Colonic mucosa (tissue), 4 donors: ENCODE results near the gene COL27A1. TPM values are rescaled to one million over a fixed set of nuclear protein-coding genes. Genes with fewer than 3 reads are reported as not detected.

Experiments used
- DNase-seq: peaks from one replicate; pipeline ENCODE4 v3.0.0-alpha.2; 2020
- H3K27ac ChIP-seq: fragments of 200-600 bp; one replicate; pipeline ENCODE4 v1.8.0; 2021
- H3K27me3 ChIP-seq: fragments of 200-600 bp; one replicate; pipeline ENCODE4 v1.8.0; 2021
- H3K36me3 ChIP-seq: fragments of 200-600 bp; one replicate; pipeline ENCODE4 v1.8.0; 2021
- H3K4me1 ChIP-seq: fragments of 200-600 bp; one replicate; pipeline ENCODE4 v1.8.0; 2021; ENCODE audit warnings: mild to moderate bottlenecking
- H3K4me3 ChIP-seq: fragments of 200-600 bp; one replicate; pipeline ENCODE4 v1.8.0; 2021
- H3K9ac ChIP-seq, 2 donors: one replicate each; pipeline ENCODE4 v1.7.0; 2013; ENCODE audit warnings: control low read depth in 2 of 2, low read depth in 2 of 2, low read length in 2 of 2
- H3K9me3 ChIP-seq: fragments of 200-600 bp; one replicate; pipeline ENCODE4 v1.8.0; 2021
- intact Hi-C: fragments of 100-400 bp; cut with DNase I; formaldehyde crosslinking; loops from one replicate; pipeline ENCODE4 v1.14.1; 2022
- total RNA-seq, 2 donors: library from RNA; stranded (reverse); fragmentation: NEBNext Ultra II Directional in 1 of 2; extraction: Animal tissue kit (Norgen Biotek cat#: 25700) in 1 of 2; gene quantifications; one replicate each; pipeline ENCODE4 v1.2.1, GENCODE V29; 2021
- TF ChIP-seq, protein P1 (sequence below): fragments of 200-600 bp; IDR thresholded peaks from one replicate; pipeline ENCODE4 v1.8.0; 2022; ENCODE audit warnings: antibody characterized with exemption, mild to moderate bottlenecking
- donor health status: healthy.
- donor health status: DM: no; HTN: no; CAD: no.
- donor health status: DM: no; HTN: no; CAD: no.

COL27A1 gene
- total RNA-seq, 2 donors from 2014 or later = 2.9 to 4.2 TPM

DNA sequence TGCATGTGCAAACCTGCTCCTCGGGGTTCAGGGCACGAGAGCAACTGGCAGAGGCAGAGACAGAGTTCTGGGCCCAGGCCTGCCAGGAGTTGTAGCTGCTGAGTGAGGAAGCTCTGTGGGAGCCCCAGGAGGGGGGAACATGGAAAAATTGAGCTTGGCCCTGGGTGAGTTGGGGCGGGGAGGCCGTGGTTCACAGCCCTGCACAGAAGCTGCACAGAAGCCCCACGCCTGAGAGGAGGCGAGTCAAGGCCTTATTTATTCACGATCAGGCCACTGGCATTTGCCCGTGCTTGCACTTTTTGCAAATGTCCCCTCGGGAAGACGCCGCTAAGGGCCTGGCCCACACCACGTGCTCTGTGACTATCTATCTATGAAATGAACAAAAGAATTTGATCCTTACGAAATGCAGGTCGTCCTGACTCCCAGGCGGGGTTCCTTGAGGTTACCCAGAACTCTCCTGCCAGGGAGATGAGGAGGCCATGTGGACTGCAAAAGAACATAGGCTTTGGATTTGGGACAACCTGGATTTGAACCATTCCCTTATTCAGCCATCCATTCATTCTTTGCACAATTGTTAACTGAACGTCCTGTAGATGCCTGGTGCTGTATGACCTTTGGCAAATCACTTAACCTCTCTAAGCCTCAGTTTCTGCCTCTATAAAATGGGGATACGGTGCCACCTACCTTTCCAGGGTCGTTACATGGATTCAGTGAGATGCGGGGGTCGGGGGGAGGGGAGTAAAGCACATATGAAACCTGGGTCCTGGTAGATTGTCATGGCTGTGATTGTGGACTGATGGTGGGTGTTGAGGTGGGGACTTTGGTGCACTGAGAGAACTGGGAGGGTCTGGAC lies 17.9 kb downstream of the COL27A1 start:
- no peak overlapping the region for H3K4me3 ChIP-seq
- H3K9ac ChIP-seq = no peak overlapping the region
- no peak overlapping the region for H3K27ac ChIP-seq
- no peak for DNase-seq
- intact Hi-C loops = no loop called here
- H3K4me1 ChIP-seq = no peaks in the 10 kb centered on the region
- H3K36me3 ChIP-seq = no peaks in the 10 kb centered on the region
- no peaks in the 10 kb centered on the region for H3K27me3 ChIP-seq
- no peaks in the 10 kb centered on the region for H3K9me3 ChIP-seq
- TF ChIP-seq, protein P1, sequence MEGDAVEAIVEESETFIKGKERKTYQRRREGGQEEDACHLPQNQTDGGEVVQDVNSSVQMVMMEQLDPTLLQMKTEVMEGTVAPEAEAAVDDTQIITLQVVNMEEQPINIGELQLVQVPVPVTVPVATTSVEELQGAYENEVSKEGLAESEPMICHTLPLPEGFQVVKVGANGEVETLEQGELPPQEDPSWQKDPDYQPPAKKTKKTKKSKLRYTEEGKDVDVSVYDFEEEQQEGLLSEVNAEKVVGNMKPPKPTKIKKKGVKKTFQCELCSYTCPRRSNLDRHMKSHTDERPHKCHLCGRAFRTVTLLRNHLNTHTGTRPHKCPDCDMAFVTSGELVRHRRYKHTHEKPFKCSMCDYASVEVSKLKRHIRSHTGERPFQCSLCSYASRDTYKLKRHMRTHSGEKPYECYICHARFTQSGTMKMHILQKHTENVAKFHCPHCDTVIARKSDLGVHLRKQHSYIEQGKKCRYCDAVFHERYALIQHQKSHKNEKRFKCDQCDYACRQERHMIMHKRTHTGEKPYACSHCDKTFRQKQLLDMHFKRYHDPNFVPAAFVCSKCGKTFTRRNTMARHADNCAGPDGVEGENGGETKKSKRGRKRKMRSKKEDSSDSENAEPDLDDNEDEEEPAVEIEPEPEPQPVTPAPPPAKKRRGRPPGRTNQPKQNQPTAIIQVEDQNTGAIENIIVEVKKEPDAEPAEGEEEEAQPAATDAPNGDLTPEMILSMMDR = no peak

DNA sequence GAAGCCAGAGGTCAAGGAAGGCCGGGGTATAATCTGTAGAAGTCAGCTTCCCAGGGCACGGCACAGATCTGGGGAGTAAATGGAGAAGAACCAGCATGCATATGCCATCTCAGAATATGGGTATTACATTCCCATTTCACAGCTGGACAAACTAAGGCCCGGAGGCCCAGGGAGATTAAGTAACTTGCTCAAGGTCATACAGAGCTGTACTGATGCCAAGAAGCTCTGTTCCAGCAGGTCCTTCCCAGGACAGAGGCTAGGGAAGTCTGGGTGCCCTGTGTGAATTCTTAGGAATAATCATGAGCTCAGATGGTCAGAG lies 19.2 kb downstream of the COL27A1 start:
- TF ChIP-seq, protein P1 = no peak
- Histone ChIP-seq H3K4me1 (no peaks in the 10 kb centered on the region), H3K4me3 (no peak overlapping the region), H3K9ac (no peak overlapping the region), H3K27me3 (no peaks in the 10 kb centered on the region), H3K36me3 (no peaks in the 10 kb centered on the region), H3K9me3 (no peaks in the 10 kb centered on the region), H3K27ac (peak overlapping the region; percentile 24)
- intact Hi-C loops = no loop called here
- DNase-seq = no peak

DNA sequence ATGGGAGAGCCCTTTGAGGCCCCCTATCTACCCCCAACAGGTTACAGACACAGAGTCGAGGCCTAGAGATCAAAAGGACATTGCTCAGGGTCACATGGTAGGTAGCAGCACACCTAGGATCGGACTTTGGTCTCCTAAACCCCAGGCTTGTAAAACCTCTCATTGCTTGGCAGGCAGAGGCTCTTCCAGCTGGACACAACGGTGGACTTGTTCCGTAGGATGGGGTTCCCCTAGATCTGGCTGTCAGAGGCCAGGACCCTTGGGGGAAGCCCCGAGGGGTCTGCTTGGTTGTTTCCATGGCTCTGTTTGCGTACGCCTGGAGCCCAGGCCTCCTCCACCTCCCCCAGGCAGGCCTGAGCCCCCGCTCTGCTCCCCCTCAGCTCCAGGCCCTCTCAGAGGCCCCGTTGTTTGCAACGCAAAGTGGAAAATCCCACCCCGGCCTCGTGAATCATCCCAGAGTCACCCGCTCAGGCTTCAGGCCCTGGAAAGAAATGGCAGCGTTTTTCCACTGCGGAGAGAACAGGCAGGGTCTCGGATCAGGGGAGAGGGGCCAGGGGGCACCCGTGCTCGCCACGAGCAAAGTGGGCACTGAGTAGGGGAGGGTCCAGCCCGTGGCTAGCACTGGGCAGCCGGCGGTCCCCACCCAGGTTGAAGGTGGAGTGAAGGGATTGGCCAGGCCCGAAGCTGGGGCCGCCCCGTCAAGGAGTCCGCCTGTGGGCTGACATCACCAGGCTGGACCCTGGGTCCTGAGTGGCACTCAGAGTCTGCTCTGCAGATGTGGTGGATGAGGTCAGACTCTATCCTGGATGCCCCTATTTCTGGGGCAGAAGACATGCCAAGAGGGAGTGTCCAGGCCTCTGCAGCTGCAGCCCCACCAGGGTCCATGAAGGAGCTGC lies 19.8 kb downstream of the COL27A1 start:
- Histone ChIP-seq H3K36me3 (no peaks in the 10 kb centered on the region), H3K4me1 (no peaks in the 10 kb centered on the region), H3K27me3 (no peaks in the 10 kb centered on the region), H3K9ac (no peak overlapping the region), H3K4me3 (no peak overlapping the region), H3K27ac (peak overlapping the region; percentile 24), H3K9me3 (no peaks in the 10 kb centered on the region)
- intact Hi-C loops = no loop called here
- TF ChIP-seq, protein P1 = no peak
- DNase-seq = peak; percentile 38

DNA sequence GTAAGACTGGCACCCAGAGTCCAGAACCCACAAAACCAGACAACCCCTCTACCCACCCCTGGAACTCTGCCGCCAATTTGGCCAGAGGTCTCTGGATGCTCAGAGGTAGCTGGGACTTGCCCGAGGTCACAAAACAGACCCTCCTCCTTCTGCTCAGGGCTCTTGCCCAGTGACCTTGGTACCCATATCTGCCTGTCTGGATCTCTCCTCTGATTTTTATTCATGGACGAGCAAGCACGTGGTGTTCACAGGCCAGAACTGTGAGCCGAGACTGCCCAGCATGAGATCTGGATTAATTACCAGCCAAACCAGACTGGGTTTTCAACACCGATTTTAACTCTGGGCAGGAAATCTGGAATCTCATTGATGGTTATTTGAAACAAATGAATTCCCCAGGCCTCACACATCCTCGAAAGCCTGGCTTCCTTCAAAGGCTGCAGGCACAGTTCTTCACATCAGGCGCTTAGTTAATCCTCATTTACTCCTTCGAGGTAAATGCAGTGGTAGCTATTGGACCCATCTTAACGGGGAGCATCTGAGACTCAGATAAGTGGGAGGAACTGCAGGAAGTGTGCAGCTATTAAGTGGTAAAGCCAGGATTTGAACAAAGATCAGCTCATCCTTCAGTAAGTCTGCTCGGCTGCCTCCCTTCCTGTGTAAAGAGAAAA lies 21.4 kb downstream of the COL27A1 start:
- TF ChIP-seq, protein P1 = no peak
- DNase-seq = no peak

DNA sequence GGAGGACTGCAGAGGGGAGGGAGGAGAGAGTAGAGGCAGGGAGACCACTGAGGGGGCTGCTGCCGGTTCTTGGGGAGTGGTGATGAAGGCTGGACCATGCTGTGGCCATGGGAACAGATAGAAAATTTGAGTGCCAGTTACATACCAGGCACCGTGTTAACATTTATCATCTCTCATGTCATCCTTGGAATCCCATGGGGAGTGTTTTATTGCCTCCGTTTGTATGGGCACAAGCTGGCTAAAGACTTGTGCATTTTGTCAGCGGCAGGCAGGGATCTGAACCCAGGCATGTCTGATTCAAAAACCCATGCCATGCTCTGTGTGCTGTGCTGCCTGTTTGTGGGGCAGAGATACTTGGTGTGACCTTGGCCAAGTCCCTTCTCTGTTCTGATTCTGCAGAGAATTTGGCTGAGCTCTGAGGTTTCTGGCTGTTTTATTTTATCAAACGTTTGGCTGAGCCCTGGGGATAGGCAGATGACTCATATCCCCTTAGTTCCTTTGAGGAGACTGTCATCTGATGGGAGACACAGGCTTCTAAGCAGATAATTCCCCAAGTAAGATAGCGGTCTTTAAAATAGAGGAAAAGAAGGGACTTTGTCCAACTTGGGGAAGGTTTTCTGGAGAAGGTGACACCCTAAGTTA lies 22.2 kb downstream of the COL27A1 start:
- DNase-seq = no peak
- Histone ChIP-seq H3K4me3 (no peak overlapping the region), H3K27me3 (no peaks in the 10 kb centered on the region), H3K36me3 (no peaks in the 10 kb centered on the region), H3K4me1 (no peaks in the 10 kb centered on the region), H3K9ac (no peak overlapping the region), H3K27ac (no peak overlapping the region), H3K9me3 (no peaks in the 10 kb centered on the region)
- TF ChIP-seq, protein P1 = no peak
- intact Hi-C loops = no loop called here

More for the DNA sequence above, 21.4 kb downstream of the COL27A1 start:
- no peaks in the 10 kb centered on the region for H3K9me3 ChIP-seq
- no peaks in the 10 kb centered on the region for H3K36me3 ChIP-seq
- H3K4me1 ChIP-seq = no peaks in the 10 kb centered on the region
- no peak overlapping the region for H3K4me3 ChIP-seq
- intact Hi-C loops = no loop called here
- no peak overlapping the region for H3K9ac ChIP-seq
- H3K27ac ChIP-seq = no peak overlapping the region
- no peaks in the 10 kb centered on the region for H3K27me3 ChIP-seq
